CD4-positive, alpha-beta T cell treated with Interleukin-4 for 1 hour (primary cell): ENCODE results near the gene MAPK9.

ENCODE experiments used
- DNase-seq, 2 donors: peaks; one replicate each; pipeline ENCODE4 v3.0.0-alpha.2; 2020 to 2022

Gene MAPK9

GRCh38 chr5:180291943-180292831 lies at the start of gene MAPK9:
TSS of gene MAPK9 (minus strand) at chr5:180292083. CDS start at chr5:180280561, 11,522 bp downstream.
- DNase-seq: peak; percentile 86

DNA sequence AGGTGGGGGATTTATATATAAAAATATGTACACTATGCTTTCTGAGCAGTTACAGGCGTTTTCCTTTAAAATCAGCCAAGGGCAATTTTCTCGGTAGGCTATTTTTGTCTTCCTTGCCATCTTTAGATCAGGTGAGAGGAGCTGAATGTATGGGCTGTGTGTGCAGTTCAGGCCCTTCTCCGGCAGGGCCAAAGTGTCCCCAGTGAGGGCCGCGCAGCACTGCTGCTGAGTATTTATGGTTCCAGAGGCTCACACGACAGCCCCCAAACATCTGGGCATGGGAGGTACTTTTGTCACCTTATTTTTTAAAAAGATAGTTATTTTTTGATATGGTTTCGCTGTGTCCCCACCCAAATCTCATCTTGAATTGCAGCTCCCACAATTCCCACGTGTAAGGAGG lies 49.7 kb upstream of the MAPK9 start:
- DNase-seq: no peak

DNA sequence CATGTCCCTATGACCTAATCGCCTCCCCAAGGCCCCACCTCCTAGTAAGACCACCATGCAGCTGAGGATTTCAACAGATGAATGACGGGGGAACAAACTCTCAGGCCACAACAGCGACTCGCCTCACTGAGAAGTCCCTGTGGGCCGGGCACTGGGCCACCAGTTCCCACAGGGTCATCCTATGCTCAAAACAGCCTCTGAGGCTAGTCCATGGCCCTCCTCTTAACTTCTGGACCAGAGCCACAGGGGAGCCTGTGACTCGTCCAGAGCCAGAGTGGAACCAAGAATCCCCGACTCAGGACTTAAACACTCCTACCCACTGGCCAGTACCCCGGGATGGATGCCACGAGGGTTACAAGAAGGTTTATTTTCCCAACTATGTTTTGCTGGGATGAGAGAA lies 49.0 kb upstream of the MAPK9 start:
- DNase-seq: no peak

- DNase-seq: no peak
Observed at GRCh38 chr5:180339583-180340183, 47.8 kb upstream of the MAPK9 start.

GRCh38 chr5:180338001-180338707 lies 46.3 kb upstream of the MAPK9 start:
- no peak for DNase-seq

DNA sequence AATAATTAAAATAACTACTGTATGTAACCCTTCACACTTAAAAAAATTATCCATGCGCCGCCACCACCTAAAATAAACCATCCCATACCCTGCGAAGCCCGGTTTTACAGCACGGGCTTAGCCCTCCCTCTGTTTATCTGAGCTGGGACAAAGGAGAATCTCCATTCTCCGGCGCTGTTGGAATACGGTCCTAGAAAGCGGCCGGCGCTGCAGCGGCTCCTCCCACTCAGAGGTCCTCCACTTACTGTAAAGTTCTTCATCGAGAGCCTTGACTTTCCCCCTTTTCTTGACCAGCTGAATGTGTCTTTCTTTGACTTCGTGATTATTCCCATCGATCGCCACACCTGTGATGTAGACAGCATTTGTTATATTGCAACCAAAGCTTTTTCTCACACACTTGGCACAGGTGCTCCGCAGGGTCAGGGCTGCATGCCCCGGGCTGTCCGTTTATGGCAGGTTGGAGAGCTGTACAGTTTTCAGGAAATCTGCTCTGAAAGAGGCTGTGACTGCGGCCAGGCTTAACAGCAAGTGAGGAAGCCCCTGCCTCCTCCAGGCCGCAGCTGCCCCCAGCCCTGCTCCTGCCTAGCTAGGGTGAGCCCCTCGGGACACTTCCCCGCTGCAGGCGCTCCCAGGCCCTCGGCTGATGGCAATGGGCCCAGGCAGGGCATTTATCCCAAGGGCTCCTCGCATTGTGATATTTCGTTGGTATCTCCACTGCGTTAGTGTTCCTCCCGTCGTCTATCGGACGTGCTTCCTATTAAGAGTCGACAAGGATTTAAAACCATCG lies 44.5 kb upstream of the MAPK9 start:
- DNase-seq: no peak

DNA sequence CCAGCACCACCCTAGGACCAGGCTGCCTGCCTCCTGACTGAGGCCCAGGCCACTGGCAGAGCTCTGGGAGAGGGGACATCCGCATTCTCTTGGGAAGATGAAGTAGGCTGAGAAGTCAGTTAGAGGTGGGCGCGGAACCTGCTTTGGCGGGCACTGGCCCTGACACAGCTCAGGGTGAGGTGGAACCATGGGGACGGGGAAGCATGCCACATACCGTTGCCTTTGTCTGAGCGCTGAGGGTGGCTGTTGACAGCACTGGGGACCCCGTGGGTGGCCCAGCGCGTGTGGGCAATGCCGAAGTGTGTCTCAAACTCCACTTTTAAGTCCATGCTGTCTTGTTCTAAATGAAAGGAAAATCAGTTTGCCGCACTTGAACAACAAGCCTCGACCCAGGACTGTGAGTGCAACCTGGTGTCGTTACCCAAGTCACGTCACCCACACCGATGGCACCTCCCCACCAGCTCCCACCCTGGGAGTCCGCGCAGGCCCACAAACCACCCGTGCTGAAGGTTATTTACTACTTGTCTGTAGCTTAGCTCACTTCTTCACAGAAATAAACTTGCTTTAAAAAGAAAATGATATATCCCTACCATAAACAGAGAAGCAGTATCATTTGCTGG lies 43.8 kb upstream of the MAPK9 start:
- no peak for DNase-seq

DNA sequence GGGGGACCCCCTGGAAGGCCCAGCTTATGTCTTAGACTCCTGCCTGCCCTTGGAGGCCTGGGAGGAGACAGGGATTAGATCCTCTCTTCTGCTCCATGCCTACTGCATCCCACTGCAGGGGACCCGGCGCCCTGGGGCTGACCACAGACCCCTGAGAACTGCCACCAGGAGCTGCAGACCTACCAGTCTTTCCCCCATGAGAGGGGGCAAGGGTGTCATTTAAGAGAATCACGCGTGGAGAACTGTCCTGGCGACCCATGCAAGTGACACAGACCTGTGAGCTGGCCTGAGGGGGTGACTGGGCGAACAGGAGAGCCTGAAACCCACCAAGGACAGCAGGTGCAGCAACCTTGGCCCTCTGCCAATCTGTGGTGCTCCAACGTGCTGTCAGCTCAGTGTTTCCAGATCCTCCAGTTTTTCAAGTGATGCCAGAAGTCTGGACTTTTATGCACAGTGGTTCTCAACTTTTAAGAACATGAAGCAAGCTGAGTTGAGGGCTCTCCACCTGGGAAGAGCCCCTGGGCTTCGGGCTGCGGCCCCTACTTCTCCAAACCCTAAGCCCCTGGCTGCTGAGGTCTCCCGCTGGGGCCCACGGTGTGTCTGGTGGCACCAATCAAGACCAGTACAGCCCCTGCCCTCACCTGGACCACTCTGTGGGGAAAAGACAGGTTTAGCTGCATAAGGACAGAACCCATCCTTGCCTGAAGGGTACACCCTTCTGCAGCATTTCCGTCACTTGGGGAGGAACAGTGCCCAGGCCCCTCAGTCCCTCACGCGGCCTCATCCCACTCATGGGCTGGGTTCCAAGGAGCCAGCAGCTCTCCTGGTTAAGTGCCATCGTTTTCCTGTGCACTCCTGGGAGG lies 43.1 kb upstream of the MAPK9 start:
- no peak for DNase-seq

DNA sequence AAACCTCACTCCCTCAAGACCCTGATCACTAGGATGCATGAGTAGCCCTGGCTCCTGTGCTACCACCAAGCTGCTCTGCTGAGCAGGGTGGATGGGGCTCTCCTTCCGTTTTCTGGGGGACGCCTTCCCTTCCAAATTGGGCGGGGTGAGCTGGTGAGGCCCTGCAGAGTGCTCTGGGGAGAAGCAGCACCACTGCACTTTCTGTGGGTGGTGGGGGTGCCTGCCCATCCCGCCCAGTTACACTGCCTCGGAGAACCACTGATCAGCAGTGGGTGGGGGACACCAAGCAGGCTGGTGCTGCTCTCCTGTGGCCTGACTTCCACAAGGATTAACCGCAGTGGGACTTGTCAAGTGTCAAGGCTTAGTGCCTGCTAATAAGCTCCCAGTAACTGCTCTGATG lies 42.3 kb upstream of the MAPK9 start:
- DNase-seq: no peak

DNA sequence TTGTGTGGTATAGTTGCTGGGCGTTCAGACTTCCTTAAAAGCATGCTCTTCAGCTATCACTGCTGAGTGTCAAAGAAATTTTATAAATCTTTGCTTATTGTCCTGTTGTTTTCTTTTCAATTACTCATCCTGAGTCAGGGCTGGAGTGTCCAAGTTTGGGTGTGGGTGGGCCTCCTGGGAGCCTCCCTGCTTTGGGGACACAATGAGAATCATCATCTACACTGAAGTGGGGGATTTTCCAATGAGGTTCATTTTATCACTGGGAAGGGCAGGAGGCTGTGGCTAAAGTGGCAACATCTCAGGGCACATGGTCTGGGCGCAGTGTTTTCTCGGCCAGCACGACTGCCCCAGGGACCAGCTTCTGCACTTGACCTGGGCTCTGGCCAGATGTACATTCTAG lies 41.8 kb upstream of the MAPK9 start:
- no peak for DNase-seq

GRCh38 chr5:180332861-180333260 lies 41.0 kb upstream of the MAPK9 start:
- no peak for DNase-seq

- DNase-seq: no peak
Observed at GRCh38 chr5:180332051-180332517, 40.2 kb upstream of the MAPK9 start.

- DNase-seq: no peak
Observed at GRCh38 chr5:180331647-180331950, 39.7 kb upstream of the MAPK9 start.

DNA sequence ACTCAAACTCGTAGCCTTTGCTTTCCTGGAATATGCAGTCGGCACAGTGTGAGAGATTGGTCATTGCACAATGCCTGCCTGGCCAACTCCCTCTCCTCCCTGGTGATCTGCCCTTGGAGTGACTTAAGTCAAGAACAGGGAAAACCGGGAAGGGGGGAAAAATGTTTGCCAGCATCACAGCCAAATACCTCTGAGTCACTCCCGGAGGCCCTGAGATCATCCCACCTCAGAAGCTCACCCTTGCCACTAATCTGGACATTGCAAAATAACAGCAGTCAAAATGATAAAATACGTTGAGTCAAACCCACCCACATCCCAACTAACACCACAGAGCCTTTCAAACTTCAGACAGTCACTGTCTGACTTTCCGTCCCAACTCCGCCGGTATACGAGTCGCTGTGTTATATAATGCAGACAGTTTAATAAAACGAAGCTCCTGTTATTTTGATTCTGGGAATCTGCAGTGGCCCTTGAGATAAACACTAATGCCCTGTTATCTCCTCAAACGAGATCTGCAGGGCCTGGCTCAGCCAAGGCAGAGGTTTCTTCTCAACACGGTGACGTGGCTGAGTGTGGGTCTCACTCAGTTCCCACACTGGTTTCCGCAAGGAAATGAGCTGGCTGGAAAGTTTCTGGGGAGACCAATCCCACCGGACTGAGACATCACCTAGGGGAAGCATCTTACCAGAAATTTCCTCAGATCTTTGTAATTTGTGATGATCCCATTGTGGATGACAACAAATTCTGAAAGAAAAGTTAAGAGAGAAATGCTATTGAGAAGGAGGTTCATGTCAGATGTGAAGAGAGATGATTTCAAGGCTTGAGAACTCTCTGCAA lies 39.1 kb upstream of the MAPK9 start:
- no peak for DNase-seq

DNA sequence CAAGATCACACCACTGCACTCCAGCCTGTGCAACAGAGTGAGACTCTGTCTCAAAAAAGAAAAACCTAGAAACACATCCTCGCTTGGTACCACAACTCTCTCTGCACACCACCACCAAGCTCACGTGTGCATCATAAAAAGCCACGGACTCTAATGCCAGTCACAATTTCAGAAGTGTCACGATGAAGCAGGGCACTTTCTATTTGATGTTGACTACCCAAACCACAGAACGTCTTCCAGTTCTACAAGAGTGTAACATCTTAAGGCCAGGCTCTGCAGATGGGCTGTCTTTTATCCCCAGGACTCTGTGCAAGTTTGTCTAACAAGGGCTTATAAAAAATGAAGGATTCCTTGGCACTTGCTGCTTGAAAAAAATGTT lies 38.4 kb upstream of the MAPK9 start:
- DNase-seq: no peak

DNA sequence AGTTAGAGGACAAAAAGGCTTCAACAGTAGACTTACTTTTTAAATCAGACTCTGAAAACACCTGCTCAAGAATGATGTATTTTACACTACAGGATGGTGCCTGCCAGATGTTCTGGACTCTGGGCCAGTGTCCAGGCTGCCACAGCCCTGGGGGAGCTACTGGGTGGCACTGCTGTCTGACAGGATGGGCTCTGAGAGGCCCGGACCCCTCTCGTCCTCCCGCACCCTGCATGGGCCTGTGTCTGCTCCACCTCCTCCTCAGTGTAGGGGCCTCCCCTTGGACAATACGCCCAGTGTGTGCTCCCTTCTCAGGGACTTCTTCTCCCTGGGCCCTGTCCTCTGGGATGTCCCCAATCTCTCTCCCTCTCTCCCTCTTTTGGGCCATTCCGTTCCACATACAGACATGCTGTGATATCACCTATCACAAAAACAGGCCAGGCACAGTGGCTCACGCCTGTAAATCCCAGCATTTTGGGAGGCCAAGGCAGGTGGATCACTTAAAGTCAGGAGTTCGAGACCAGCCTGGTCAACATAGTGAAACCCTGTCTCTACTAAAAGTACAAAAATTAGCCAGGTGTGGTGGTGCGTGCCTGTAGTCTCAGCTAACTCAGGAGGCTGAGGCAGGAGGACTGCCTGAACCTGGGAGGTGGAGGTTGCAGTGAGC lies 37.9 kb upstream of the MAPK9 start:
- no peak for DNase-seq

- DNase-seq: no peak
Observed at GRCh38 chr5:180329138-180329435, 37.2 kb upstream of the MAPK9 start.

GRCh38 chr5:180328296-180329137 lies 36.6 kb upstream of the MAPK9 start:
- DNase-seq: peak; percentile 82 to 83

DNA sequence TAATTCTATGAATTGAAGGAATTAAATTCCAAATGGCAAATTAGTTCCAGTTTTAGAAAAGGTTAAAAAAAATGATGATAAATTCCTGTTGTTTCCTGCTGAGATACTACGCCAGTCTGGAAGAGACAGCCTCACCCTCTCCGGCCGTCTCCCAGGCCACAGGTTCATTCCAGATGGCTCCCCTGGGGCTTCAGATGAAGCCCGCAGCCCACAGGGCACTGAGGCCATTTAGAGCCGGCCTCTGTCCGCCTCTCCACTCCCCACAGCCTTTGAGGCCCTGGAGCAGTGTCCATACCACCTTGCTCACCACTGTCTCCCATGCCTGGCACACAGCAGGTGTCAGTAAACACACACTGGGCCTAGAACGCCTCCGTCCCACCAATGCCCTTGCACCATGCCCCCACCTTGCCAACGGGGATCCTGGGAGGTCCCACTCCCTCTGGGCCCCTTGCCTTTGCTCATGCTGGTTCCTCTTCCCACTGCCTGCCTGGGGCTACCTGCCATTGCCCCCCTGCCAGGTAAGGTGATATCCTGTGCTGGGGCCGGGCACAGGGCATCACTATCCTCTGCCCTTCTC lies 35.2 kb upstream of the MAPK9 start:
- no peak for DNase-seq
